Activated CD4-positive, CD25-positive, alpha-beta regulatory T cell treated with anti-CD3 and anti-CD28 coated beads, Interleukin-2, amount 50 U/mL, for 16 hours (primary cell): Measurements from ENCODE around the gene SLC6A4.
"Not testable (repeated sequence)": the region's sequence is repeated elsewhere in the genome, so short reads cannot be mapped to it uniquely, and the experiment has no call there.

ENCODE experiments used
- DNase-seq: peaks from one replicate; pipeline ENCODE4 v3.0.0-alpha.2; 2020; ENCODE audit warnings: low read depth, low spot score

The SLC6A4 gene

GRCh38 chr17:30172560-30172959 is 62.9 kb downstream of the SLC6A4 start:
- DNase-seq, result no peak

GRCh38 chr17:30170415-30170987 is 65.0 kb downstream of the SLC6A4 start:
- DNase-seq, result no peak

- DNase-seq, result no peak
Measured at GRCh38 chr17:30165960-30166359, 69.5 kb downstream of the SLC6A4 start.

GRCh38 chr17:30165147-30165546 is 70.3 kb downstream of the SLC6A4 start:
- no peak for DNase-seq

GRCh38 chr17:30164531-30164930 is 71.0 kb downstream of the SLC6A4 start:
- DNase-seq, result no peak

- DNase-seq, result no peak
Measured at GRCh38 chr17:30161601-30162000, 73.9 kb downstream of the SLC6A4 start.

- DNase-seq, result no peak
Measured at GRCh38 chr17:30160419-30161172, 74.9 kb downstream of the SLC6A4 start.

- DNase-seq, result no peak
Measured at GRCh38 chr17:30158896-30159625, 76.4 kb downstream of the SLC6A4 start.

- no peak for DNase-seq
Measured at GRCh38 chr17:30155389-30155788, 80.1 kb downstream of the SLC6A4 start.

- DNase-seq, result no peak
Measured at GRCh38 chr17:30153463-30153862, 82.0 kb downstream of the SLC6A4 start.

GRCh38 chr17:30151471-30151870 is 84.0 kb downstream of the SLC6A4 start:
- DNase-seq, result no peak

GRCh38 chr17:30148376-30148775 is 87.1 kb downstream of the SLC6A4 start:
- DNase-seq, result no peak

- not testable (repeated sequence) for DNase-seq
Measured at GRCh38 chr17:30147860-30148259, 87.6 kb downstream of the SLC6A4 start.
